ENCODE measurements around the gene EPHA3. TPM values are rescaled to one million over a fixed set of nuclear protein-coding genes. Genes with fewer than 3 reads are reported as not detected.

The EPHA3 gene
- polyA plus RNA-seq, 2 of the 4 experiments (the other 2 are of a cell fraction): not detected

DNA sequence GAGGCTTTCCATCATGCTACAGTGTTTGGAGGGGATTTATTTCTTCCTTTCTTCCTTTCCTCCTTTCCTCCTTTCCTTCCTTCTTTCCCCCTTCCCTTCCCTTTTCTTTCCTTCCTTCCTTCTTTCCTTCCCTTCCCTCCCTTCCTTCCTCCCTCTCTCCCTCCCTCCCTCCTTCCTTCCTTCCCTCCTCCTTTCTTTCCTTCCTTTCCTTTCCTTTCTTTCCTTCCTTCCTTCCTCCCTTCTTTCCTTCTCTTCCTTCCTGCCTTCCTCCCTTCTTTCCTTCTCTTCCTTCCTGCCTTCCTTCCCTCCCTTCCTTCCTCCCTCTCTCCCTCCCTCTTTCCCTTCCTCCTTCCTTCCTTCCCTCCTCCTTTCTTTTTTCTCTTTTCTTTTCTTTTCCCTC is 127.2 kb downstream of the EPHA3 start:
- ChIA-PET CTCF (no interaction called here), POLR2A (no interaction called here)
- FAIRE-seq (no peak), ATAC-seq (no peak), DNase-seq (ENCODE audit: low read depth in 1 of 2, low spot score in 1 of 2) (no peak)
- Histone ChIP-seq H3K9me3 (no peaks in the 10 kb centered on the region), H3K27ac (no peak overlapping the region), H3K4me3 (no peak overlapping the region), H3K4me2 (no peak overlapping the region), H3K4me1 (no peaks in the 10 kb centered on the region)
- TF ChIP-seq MAFK (IDR thresholded peaks at IDR 0.05; ENCODE audit: partially characterized antibody): no peak
- TF ChIP-seq NFE2L2 (conservative IDR thresholded peaks at IDR 0.05; ENCODE audit: low read length): no peak
- no peak for TF ChIP-seq NR3C1 (IDR thresholded peaks at IDR 0.05)
- TF ChIP-seq MAX (IDR thresholded peaks at IDR 0.05): no peak
- no peak for TF ChIP-seq RAD21 (conservative IDR thresholded peaks at IDR 0.05 in 1 of 2, IDR thresholded peaks at IDR 0.05 in 1 of 2)
- no peak for TF ChIP-seq TP53 (CRISPR knock-in tag; IDR thresholded peaks at IDR 0.05)
- TF ChIP-seq RCOR1 (IDR thresholded peaks at IDR 0.05; ENCODE audit: low read depth, low read length): no peak
- TF ChIP-seq RNF2 (IDR thresholded peaks at IDR 0.05; ENCODE audit: borderline replicate concordance, low read depth): no peak
- TF ChIP-seq HOXB13 (CRISPR knock-in tag; IDR thresholded peaks at IDR 0.05; ENCODE audit: low read depth): no peak
- TF ChIP-seq RARB (CRISPR knock-in tag; IDR thresholded peaks at IDR 0.05): no peak
- TF ChIP-seq SMC3 (IDR thresholded peaks at IDR 0.05): no peak
- no peak for TF ChIP-seq EHF (CRISPR knock-in tag; IDR thresholded peaks at IDR 0.05)
- TF ChIP-seq EP300 (IDR thresholded peaks at IDR 0.05): no peak
- TF ChIP-seq, protein P1, sequence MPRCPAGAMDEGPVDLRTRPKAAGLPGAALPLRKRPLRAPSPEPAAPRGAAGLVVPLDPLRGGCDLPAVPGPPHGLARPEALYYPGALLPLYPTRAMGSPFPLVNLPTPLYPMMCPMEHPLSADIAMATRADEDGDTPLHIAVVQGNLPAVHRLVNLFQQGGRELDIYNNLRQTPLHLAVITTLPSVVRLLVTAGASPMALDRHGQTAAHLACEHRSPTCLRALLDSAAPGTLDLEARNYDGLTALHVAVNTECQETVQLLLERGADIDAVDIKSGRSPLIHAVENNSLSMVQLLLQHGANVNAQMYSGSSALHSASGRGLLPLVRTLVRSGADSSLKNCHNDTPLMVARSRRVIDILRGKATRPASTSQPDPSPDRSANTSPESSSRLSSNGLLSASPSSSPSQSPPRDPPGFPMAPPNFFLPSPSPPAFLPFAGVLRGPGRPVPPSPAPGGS (IDR thresholded peaks at IDR 0.05): no peak
- no peak for TF ChIP-seq POLR2AphosphoS2 (conservative IDR thresholded peaks at IDR 0.05; ENCODE audit: low read length)

- no peak for DNase-seq (ENCODE audit: low read depth in 1 of 2, low spot score in 1 of 2)
- no peak overlapping the region for H3K27ac ChIP-seq
- ATAC-seq: no peak
- CTCF ChIA-PET: no interaction called here
- POLR2A ChIA-PET: no interaction called here
- TF ChIP-seq, protein P2, sequence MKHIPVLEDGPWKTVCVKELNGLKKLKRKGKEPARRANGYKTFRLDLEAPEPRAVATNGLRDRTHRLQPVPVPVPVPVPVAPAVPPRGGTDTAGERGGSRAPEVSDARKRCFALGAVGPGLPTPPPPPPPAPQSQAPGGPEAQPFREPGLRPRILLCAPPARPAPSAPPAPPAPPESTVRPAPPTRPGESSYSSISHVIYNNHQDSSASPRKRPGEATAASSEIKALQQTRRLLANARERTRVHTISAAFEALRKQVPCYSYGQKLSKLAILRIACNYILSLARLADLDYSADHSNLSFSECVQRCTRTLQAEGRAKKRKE (CRISPR knock-in tag; IDR thresholded peaks at IDR 0.05; ENCODE audit: low read depth): no peak
- TF ChIP-seq E2F6 (IDR thresholded peaks at IDR 0.05; ENCODE audit: borderline replicate concordance, low read depth): no peak
- TF ChIP-seq SREBF2 (IDR thresholded peaks at IDR 0.05): no peak
- TF ChIP-seq KDM1A (IDR thresholded peaks at IDR 0.05; ENCODE audit: low read depth): no peak
- TF ChIP-seq FOSL2 (IDR thresholded peaks at IDR 0.05): no peak
- no peak for TF ChIP-seq FOSL2 (CRISPR knock-in tag; IDR thresholded peaks at IDR 0.05)
- TF ChIP-seq, protein P1 (IDR thresholded peaks at IDR 0.05): no peak
- no peak for TF ChIP-seq JUNB (IDR thresholded peaks at IDR 0.05)
- no peak for TF ChIP-seq MAZ (IDR thresholded peaks at IDR 0.05; ENCODE audit: borderline replicate concordance, low read depth, low read length)
- no peak for TF ChIP-seq NFE2L2 (conservative IDR thresholded peaks at IDR 0.05; ENCODE audit: low read length)
- no peak for FAIRE-seq
- H3K9me3 ChIP-seq: no peaks in the 10 kb centered on the region
- 4% methylated on average over 2 of the region's 2 CpGs for WGBS (ENCODE audit: missing lambda C conversion rate)
- H3K4me1 ChIP-seq: no peaks in the 10 kb centered on the region
- H3K4me3 ChIP-seq: no peak overlapping the region
- no peak overlapping the region for H3K4me2 ChIP-seq
Observed at GRCh38 chr3:89238846-89239245, 131.4 kb downstream of the EPHA3 start.

Measured in A549 (cell line).